Stimulated activated CD4-positive, alpha-beta T cell treated with anti-CD3 and anti-CD28 coated beads, Interleukin-15, amount 100 ng/mL, for 24 hours (primary cell): ENCODE results near the gene HNRNPC.
A peak's percentile ranks its signal among the peaks of the same experiment; 100 is the strongest.

Experiments
- DNase-seq: peaks from one replicate; pipeline ENCODE4 v3.0.0-alpha.2; 2020

The HNRNPC gene

GRCh38 chr14:21208554-21208953 lies 60.7 kb downstream of the HNRNPC start:
- no peak for DNase-seq

GRCh38 chr14:21206753-21207684 lies 62.2 kb downstream of the HNRNPC start:
- no peak for DNase-seq

GRCh38 chr14:21205678-21206581 lies 63.3 kb downstream of the HNRNPC start:
- DNase-seq: no peak

- DNase-seq: no peak
Measured at GRCh38 chr14:21205026-21205677, 64.1 kb downstream of the HNRNPC start.

GRCh38 chr14:21204167-21205025 lies 64.8 kb downstream of the HNRNPC start:
- no peak for DNase-seq

- no peak for DNase-seq
Measured at GRCh38 chr14:21203470-21204166, 65.6 kb downstream of the HNRNPC start.

- no peak for DNase-seq
Measured at GRCh38 chr14:21202463-21203358, 66.5 kb downstream of the HNRNPC start.

- no peak for DNase-seq
Measured at GRCh38 chr14:21201732-21202462, 67.3 kb downstream of the HNRNPC start.

- DNase-seq: no peak
Measured at GRCh38 chr14:21200752-21201461, 68.3 kb downstream of the HNRNPC start.

GRCh38 chr14:21199611-21200560 lies 69.4 kb downstream of the HNRNPC start:
- DNase-seq: no peak

- no peak for DNase-seq
Measured at GRCh38 chr14:21197418-21198205, 71.6 kb downstream of the HNRNPC start.

- no peak for DNase-seq
Measured at GRCh38 chr14:21194597-21194996, 74.6 kb downstream of the HNRNPC start.

- no peak for DNase-seq
Measured at GRCh38 chr14:21192875-21193535, 76.2 kb downstream of the HNRNPC start.

- no peak for DNase-seq
Measured at GRCh38 chr14:21192447-21192822, 76.8 kb downstream of the HNRNPC start.

GRCh38 chr14:21191809-21192446 lies 77.3 kb downstream of the HNRNPC start:
- DNase-seq: peak; percentile 83

- no peak for DNase-seq
Measured at GRCh38 chr14:21191261-21191808, 77.9 kb downstream of the HNRNPC start.
